SK-N-DZ (cell line): ENCODE data around the gene BCL7A.
"Not testable (repeated sequence)": the region's sequence is repeated elsewhere in the genome, so short reads cannot be mapped to it uniquely, and the experiment has no call there.

Source experiments
- DNase-seq: peaks from one replicate; pipeline ENCODE4 v3.0.0-alpha.2; 2015; ENCODE audit warnings: low spot score

BCL7A gene

GRCh38 chr12:122051231-122051876 is 29.7 kb downstream of the BCL7A start:
- no peak for DNase-seq

GRCh38 chr12:122052285-122052684 is 30.6 kb downstream of the BCL7A start:
- DNase-seq = no peak

GRCh38 chr12:122054842-122055520 is 33.3 kb downstream of the BCL7A start:
- no peak for DNase-seq

GRCh38 chr12:122056406-122056805 is 34.7 kb downstream of the BCL7A start:
- DNase-seq = not testable (repeated sequence)

GRCh38 chr12:122057007-122057735 is 35.5 kb downstream of the BCL7A start:
- no peak for DNase-seq

GRCh38 chr12:122057769-122058168 is 36.1 kb downstream of the BCL7A start:
- no peak for DNase-seq

GRCh38 chr12:122058549-122059149 is 37.0 kb downstream of the BCL7A start:
- DNase-seq = no peak

GRCh38 chr12:122059203-122059960 is 37.7 kb downstream of the BCL7A start:
- DNase-seq = no peak

- no peak for DNase-seq
These were observed 38.4 kb downstream of the BCL7A start for GRCh38 chr12:122060081-122060501.

GRCh38 chr12:122061253-122061652 is 39.6 kb downstream of the BCL7A start:
- DNase-seq = no peak

GRCh38 chr12:122062832-122063693 is 41.4 kb downstream of the BCL7A start:
- DNase-seq = peak; percentile 79

GRCh38 chr12:122063694-122064024 is 42.0 kb downstream of the BCL7A start:
- DNase-seq = no peak

GRCh38 chr12:122064025-122064777 is 42.5 kb downstream of the BCL7A start:
- DNase-seq = peak; percentile 100

GRCh38 chr12:122064780-122065588 is 43.3 kb downstream of the BCL7A start:
- peak; percentile 89 for DNase-seq

GRCh38 chr12:122067548-122067947 is 45.9 kb downstream of the BCL7A start:
- DNase-seq = no peak

- DNase-seq = no peak
These were observed 46.3 kb downstream of the BCL7A start for GRCh38 chr12:122067966-122068365.

GRCh38 chr12:122072031-122072970 is 50.6 kb downstream of the BCL7A start:
- peak; percentile 57 for DNase-seq

GRCh38 chr12:122073815-122074214 is 52.1 kb downstream of the BCL7A start:
- DNase-seq = no peak
